AML-193 (cell line): ENCODE measurements around the gene CCDC78.
"Not testable (repeated sequence)": the region's sequence is repeated elsewhere in the genome, so short reads cannot be mapped to it uniquely, and the experiment has no call there.

Experiments
- DNase-seq, 2 experiments: peaks; one replicate each; lab custom pipeline; 2025; lab: John Stamatoyannopoulos, UW

The CCDC78 gene

DNA sequence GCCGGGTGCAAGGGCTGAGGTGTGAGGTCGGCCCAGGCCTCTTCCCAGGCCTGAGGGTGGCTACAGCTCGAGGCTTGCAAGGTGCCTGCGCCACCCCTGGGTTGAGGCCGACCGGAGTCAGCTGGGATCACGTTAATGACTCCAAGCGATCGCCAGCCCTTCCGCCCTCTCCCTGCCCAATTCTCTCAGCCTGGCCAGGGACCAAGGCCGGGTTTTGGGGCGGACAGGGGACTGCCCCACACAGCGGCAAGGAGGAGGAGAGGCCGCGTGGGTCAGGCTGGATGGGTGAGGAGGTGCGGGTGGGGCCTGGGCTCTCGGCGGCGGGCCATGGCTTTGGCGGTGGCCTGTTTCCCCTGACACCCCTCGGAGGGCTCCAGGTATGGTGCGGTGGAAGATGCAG lies 32.9 kb downstream of the CCDC78 start:
- no peak for DNase-seq

GRCh38 chr16:692356-693108 lies 33.7 kb downstream of the CCDC78 start:
- no peak for DNase-seq

- not testable (repeated sequence) for DNase-seq
These were observed 35.0 kb downstream of the CCDC78 start for GRCh38 chr16:691242-691641.

- no peak for DNase-seq
These were observed 36.9 kb downstream of the CCDC78 start for GRCh38 chr16:689175-689897.

GRCh38 chr16:687499-687898 lies 38.7 kb downstream of the CCDC78 start:
- no peak for DNase-seq

DNA sequence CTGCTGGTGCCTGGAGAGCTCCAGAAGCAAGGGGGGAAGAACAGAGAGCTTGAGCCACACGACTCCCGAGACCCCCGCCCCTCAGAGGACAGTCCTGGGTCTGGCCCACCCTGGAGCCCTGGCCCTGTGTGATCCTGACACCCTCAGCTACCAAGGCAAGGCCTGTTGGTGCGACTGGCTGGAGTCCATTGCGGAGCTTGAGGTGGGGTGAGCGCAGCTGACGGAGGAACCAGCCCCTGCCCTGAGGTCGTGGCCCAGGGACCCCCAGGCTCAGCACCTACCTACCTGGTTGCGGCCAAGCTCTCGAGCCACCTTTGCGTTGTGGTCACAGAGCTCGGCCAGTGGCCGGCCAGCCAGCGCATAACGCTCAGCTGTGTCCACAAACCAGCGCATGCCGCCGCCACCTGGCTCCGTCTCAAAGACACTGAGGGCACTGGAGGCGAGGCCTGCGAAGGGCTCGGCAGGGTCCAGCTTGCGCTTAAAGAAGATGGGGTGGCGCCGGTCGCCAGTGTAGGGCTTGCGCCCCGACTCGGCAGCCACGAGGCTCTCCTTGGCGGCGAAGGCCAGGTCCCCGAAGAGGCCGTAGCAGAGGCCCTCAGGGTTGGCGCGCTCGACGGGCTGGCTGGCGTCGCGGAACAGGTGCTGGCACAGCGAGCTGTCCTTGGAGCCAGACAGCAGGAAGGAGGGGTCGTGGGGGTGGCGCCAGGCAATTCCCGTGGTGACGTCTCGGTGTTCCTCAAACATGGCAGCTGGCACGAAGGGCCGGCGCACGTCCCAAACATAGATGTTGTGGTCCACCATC lies 39.6 kb downstream of the CCDC78 start:
- no peak for DNase-seq

GRCh38 chr16:685967-686366 lies 40.3 kb downstream of the CCDC78 start:
- peak in 1 of 2 experiments; percentile 15 for DNase-seq

DNA sequence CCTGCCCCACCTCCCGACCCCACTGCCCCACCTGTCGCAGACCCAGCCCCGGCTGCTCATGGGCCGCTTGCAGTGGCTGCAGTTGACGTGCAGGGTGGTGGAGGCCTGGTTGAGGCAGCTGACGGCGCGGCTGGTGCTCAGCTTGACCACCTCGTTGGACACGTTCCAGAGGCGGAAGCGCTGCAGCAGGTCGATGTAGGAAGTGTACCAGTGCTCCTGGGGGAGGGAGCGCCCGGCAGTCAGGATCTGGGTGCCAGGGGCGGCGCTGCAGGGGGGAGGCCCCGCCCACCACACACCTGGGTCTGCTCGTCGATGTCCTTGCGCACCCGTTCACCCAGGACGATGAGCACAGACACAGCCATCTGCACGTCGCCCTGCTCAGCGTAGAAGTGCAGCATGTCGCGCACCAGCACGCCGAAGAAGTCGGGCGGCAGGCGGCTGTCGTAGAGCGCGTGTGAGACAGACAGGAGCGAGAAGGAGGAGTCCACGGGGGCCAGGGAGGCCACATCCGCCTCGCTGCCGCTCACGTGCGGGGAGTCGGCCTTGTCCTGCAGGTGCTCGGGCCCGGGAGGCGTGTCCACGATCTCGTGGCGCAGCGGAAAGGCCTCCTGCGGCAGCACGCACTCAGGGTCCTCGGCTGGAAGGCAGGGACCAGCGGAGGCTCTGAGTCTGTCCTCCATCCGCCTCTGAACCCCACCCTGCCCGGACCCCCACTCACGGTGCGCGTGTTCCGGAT lies 41.1 kb downstream of the CCDC78 start:
- no peak for DNase-seq

DNA sequence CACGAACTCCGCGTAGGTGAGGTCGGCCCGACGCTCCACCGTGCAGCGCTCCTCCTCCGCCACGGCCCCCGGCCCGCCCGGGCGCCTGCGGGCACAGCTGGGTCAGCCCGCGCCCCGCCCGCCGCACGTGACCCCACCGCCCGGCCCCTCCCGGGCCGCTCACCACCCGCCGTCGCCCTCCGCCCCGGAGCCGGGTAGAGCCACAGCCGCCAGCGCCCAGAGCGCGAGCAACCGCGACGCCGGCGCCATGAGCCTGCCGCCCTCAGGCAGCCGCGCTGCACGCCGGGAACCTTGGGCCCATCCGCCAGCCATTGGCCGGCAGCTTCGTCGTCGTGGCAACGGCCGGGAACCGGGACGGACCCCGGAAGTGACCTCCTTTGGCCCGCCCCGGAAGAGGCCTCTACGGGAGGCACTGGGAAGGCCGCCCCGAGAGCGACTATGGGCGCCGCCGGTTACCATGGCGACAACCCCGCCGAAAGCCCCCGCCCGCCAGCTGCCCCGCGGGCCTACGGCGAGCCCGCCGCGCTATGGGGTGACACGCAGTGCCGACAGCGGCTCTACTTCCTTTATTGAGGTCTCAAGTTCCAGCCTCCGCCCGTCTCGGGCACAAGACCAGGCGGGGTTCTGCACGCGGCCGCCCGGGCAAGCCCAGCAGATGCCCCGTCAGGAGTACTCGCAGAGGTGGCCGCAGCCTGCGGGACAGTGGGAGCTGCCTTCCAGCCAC lies 42.0 kb downstream of the CCDC78 start, which contains the start of gene JMJD8:
Gene JMJD8, minus strand, starts transcription at position 264 of the 724 bp plus-strand sequence. Its CDS starts 15 bp downstream, at position 249.
- peak; percentile 72 to 87 for DNase-seq

DNA sequence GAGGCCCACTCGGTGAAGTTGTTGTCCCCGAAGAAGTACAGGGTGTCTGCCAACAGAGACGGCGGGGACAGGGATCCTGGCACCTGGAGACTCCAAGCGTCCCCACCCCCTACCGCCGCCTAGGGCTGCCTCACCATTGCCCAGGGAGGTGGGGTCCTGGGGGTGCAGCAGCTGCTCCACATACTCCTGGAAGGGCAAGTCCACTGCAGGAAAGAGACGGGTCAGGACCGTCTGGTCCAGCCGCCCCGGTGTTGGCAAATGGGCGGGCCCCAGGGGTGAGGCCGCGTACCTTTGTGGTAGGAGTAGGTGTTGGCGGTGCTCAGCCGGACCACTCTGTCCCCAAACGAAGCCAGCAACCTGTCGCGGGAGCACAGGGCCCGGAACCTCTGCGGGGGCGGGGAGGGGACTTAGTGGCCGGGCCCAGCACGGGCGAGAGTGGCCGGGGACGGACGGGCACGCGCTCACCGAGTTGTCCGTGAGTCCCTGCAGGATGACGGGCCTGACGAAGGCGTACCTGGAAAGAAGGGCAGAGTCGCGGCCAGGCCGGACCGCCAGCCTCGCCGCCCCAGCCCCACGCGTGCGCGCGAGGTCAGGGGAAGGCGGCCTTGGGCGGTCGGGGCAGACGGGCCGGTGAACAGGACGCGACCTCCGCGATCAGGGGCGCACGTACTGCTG lies 42.7 kb downstream of the CCDC78 start:
- DNase-seq: no peak

DNA sequence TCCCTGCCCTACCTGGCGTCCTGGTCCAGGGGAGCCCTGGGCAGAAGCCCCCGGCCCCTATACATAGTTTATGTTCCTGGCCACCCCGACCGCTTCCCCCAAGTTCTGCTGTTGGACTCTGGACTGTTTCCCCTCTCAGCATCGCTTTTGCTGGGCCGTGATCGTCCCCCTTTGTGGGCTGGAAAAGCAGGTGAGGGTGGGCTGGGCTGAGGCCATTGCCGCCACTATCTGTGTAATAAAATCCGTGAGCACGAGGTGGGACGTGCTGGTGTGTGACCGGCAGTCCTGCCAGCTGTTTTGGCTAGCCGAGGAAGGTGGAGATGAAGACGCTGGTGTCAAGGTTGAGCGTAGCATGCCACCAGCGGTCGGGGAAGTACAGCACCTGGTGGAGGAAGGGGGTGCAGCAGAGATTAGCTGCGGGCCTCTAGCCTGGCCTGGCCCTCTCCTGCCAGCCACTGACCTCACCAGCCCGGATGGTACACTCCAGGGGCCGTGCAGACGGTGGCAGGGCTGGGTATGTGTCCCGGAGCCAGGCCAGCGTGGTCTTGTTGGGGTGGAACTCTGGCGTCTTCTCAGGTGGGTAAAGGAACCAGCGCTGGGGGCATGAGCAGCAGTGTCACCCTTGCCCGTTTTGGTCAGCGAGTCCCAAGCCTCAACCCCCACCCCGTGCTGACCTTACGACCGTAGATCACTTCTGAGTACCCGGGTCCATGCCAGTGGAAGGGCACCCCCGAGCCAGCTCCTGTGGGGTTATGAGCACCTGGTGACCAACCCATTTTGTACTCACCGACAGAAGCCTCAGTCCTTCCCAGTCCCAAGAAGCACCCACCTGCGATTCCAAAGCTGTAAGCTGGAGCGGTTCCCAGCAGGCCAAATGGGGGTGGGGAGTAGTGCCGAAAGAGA lies 43.5 kb downstream of the CCDC78 start:
- DNase-seq: no peak

DNA sequence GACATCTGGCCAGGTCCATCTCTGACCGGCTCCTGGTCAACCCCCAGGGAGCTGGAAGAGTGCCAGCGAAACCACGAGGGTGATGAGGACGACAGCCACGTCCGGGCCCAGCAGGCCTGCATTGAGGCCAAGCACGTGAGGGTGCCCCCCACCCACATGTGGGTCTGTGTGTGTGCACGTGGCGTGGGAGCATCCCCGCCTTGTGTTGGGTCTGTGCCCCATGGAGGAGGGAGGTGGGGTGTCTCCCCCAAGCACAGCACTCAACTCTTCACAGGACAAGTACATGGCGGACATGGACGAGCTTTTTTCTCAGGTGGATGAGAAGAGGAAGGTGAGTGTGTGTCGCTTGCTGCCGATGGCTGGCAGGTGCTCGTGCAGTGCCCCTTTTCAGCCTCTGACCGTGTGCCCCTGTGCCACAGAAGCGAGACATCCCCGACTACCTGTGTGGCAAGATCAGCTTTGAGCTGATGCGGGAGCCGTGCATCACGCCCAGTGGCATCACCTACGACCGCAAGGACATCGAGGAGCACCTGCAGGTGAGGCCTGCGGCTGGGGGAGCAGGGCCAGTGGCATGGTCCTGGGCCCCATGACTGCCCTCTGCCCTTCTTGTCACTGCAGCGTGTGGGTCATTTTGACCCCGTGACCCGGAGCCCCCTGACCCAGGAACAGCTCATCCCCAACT lies 44.4 kb downstream of the CCDC78 start:
- no peak for DNase-seq

GRCh38 chr16:680967-681745 lies 45.1 kb downstream of the CCDC78 start:
- DNase-seq: peak; percentile 16 to 19

- DNase-seq: no peak
These were observed 45.7 kb downstream of the CCDC78 start for GRCh38 chr16:680625-680945.

DNA sequence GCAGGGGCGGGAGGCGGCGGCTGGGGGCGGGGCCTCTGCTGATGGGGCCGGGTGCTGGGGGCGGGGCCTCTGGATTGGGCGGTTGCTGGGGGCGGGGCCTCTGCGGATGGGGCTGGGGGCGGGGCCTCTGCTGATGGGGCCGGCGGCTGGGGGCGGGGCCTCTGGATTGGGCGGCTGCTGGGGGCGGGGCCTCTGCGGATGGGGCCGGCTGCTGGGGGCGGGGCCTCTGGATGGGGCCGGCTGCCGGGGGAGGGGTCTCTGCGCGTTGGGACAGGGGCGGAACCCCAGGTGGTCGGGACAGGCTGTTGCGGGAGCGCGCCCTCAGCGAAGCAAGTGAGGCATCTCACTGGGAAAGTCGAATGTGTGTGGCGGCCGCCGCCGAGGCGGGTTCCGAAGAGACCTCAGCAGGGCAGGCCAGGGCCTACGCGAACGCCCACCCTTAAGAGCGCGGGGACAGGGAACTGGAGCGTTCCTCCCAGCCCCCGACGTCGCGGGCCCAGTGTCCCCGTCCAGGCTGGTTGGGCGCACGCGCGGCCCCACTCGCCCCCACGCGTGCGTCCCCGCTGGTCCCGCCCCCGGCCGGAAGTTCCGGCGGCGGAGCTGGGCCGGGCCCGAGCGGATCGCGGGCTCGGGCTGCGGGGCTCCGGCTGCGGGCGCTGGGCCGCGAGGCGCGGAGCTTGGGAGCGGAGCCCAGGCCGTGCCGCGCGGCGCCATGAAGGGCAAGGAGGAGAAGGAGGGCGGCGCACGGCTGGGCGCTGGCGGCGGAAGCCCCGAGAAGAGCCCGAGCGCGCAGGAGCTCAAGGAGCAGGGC lies 46.2 kb downstream of the CCDC78 start, which contains the start of gene STUB1:
Gene STUB1, plus strand, starts transcription at position 597 of the 811 bp plus-strand sequence. Its CDS starts 116 bp downstream, at position 713.
- peak; percentile 65 to 69 for DNase-seq

- peak; percentile 32 to 48 for DNase-seq
These were observed 47.1 kb downstream of the CCDC78 start for GRCh38 chr16:678858-679813.
